ENCODE measurements around the gene ATP10A. TPM values are rescaled to one million over a fixed set of nuclear protein-coding genes. Genes with fewer than 3 reads are reported as not detected.
A peak's percentile ranks its signal among the peaks of the same experiment; 100 is the strongest.

Gene ATP10A
- total RNA-seq, 1 donor from 2014 or later = 48.0 TPM

DNA sequence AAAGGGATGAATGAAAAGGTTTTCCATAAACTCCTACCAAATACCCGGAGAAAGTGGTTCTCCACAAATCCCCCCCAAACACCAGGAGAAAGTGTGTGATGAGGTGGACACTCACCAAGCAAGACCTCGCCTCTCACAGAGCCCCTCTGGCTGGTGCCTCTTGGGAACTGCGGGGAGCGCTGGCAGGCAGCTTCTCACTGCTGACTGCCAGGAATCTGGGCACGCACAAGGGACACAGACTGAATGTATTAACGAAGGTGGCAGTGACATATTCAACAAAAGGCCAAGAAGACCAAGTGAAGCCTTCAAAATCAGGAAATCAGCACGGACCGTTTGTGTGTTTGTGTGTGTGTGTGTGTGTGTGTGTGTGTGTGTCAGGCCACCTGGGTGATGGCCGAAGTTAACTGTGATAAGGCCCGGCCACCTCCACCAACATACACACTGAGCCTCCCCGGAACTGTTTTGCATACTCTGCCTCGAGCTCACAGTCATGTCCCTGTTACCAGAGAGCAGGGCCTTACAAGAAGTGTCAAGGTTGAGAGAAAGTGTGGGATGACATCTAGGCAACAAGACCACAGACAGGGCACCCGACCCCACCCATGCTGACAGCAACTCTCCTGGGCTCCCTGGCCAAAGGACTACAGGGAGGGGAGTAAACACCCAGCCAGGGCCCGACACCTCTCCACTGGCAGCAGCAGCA is 18.0 kb downstream of the ATP10A start:
- DNase-seq = no peak
- Mint-ChIP-seq H3K4me1 (peaks cover 58% of the 10 kb centered on the region), H3K27me3 (no peaks in the 10 kb centered on the region), H3K9me3 (no peaks in the 10 kb centered on the region), H3K4me3 (peak overlapping the region; percentile 40), H3K27ac (peak overlapping the region; percentile 99), H3K36me3 (ENCODE audit: low read depth) (peaks cover 32% of the 10 kb centered on the region)
- intact Hi-C loops (cut with micrococcal nuclease) = no loop called here

GRCh38 chr15:25844542-25844941 is 18.6 kb downstream of the ATP10A start:
- no peak overlapping the region for H3K4me3 Mint-ChIP-seq
- H3K4me1 Mint-ChIP-seq = peaks cover 57% of the 10 kb centered on the region
- no peak for DNase-seq
- no peaks in the 10 kb centered on the region for H3K9me3 Mint-ChIP-seq
- intact Hi-C loops (cut with micrococcal nuclease) = no loop called here
- no peaks in the 10 kb centered on the region for H3K27me3 Mint-ChIP-seq
- H3K36me3 Mint-ChIP-seq (ENCODE audit: low read depth) = peaks cover 36% of the 10 kb centered on the region
- peak overlapping the region; percentile 99 for H3K27ac Mint-ChIP-seq

DNA sequence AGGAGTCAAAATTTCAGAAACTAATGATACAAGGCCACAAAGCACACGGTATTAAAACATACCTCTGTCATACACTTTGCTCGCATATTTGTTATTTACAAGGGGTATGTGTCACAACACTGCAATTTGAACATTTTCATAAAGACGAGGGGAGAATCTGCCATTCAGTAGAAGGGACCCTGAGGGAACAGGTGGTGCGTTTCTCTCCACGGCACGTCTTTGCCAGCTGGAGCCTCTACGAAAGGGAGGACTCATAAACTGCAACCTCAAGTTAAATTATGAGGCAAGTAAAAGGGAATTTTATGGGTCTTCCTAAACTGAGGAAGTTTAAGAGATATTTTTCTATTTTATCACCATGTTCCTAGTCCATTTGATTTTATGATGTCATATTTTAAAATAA is 19.1 kb downstream of the ATP10A start:
- intact Hi-C loops (cut with micrococcal nuclease) = no loop called here
- Mint-ChIP-seq H3K36me3 (ENCODE audit: low read depth) (peaks cover 36% of the 10 kb centered on the region), H3K4me3 (no peak overlapping the region), H3K4me1 (peaks cover 57% of the 10 kb centered on the region), H3K9me3 (no peaks in the 10 kb centered on the region), H3K27ac (peak overlapping the region; percentile 53), H3K27me3 (no peaks in the 10 kb centered on the region)
- DNase-seq = no peak

GRCh38 chr15:25839638-25840156 is 23.4 kb downstream of the ATP10A start:
- Mint-ChIP-seq H3K27me3 (no peaks in the 10 kb centered on the region), H3K36me3 (ENCODE audit: low read depth) (peaks cover 30% of the 10 kb centered on the region), H3K4me3 (no peak overlapping the region), H3K9me3 (no peaks in the 10 kb centered on the region), H3K4me1 (peaks cover 44% of the 10 kb centered on the region), H3K27ac (no peak overlapping the region)
- intact Hi-C loops (cut with micrococcal nuclease) = loop anchor here (2.0 kb wide), 1 partner anchor 23 kb away; the partner anchor contains the start of gene ATP10A
- no peak for DNase-seq

- Mint-ChIP-seq H3K36me3 (ENCODE audit: low read depth) (peaks cover 28% of the 10 kb centered on the region), H3K4me1 (peaks cover 46% of the 10 kb centered on the region), H3K27me3 (no peaks in the 10 kb centered on the region), H3K4me3 (no peak overlapping the region), H3K27ac (no peak overlapping the region), H3K9me3 (no peaks in the 10 kb centered on the region)
- DNase-seq = no peak
- intact Hi-C loops (cut with micrococcal nuclease) = loop anchor here (2.0 kb wide), 1 partner anchor 24 kb away; the partner anchor contains the start of gene ATP10A
Observed at GRCh38 chr15:25838871-25839195, 24.3 kb downstream of the ATP10A start.

- Mint-ChIP-seq H3K27ac (peak overlapping the region; percentile 1), H3K36me3 (ENCODE audit: low read depth) (peaks cover 27% of the 10 kb centered on the region), H3K9me3 (no peaks in the 10 kb centered on the region), H3K4me3 (no peak overlapping the region), H3K27me3 (no peaks in the 10 kb centered on the region), H3K4me1 (peaks cover 45% of the 10 kb centered on the region)
- no peak for DNase-seq
- intact Hi-C loops (cut with micrococcal nuclease) = loop anchor here (2.0 kb wide), 1 partner anchor 24 kb away; the partner anchor contains the start of gene ATP10A
Observed at GRCh38 chr15:25838191-25838870, 24.8 kb downstream of the ATP10A start.

- Mint-ChIP-seq H3K36me3 (ENCODE audit: low read depth) (peaks cover 46% of the 10 kb centered on the region), H3K4me1 (peaks cover 37% of the 10 kb centered on the region), H3K27ac (peak overlapping the region; percentile 72), H3K27me3 (no peaks in the 10 kb centered on the region), H3K4me3 (peak overlapping the region; percentile 33), H3K9me3 (no peaks in the 10 kb centered on the region)
- intact Hi-C loops (cut with micrococcal nuclease) = loop anchor here (1.0 to 2.0 kb wide), 2 partner anchors 18 to 41 kb away; no protein-coding TSS in a partner anchor
- DNase-seq = no peak
Observed at GRCh38 chr15:25832158-25832557, 31.0 kb downstream of the ATP10A start.

DNA sequence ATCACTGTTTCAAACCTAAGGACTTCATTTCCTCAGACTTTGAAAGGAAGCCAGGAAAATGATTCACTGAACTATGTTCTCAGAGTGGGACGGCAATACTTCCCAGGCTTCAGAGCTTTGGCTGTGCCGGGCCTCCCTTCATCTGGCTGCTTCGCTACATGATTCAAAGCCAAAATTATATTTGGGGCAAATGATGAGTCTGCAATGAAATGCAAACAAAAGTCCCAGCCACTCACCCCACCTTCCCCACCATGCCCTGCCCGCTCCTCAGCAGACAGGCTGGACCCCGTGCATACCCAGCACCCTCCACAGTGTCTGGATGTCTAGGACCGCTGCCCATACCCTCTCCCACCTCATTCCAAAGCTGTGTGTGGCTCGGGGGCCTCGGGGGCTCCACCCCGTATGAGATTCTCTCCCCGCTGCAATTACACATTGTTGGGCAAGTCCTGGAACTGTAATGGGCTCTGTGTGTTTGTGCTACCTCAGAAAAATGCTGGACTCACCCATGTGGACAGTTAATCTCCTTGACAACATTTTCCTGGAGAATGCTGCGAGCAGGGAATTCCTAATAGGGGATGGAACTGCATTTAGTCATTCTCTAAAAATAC is 32.2 kb downstream of the ATP10A start:
- H3K4me1 Mint-ChIP-seq = peaks cover 35% of the 10 kb centered on the region
- peaks cover 48% of the 10 kb centered on the region for H3K36me3 Mint-ChIP-seq (ENCODE audit: low read depth)
- no peaks in the 10 kb centered on the region for H3K27me3 Mint-ChIP-seq
- peaks cover 4% of the 10 kb centered on the region for H3K9me3 Mint-ChIP-seq
- no peak overlapping the region for H3K4me3 Mint-ChIP-seq
- intact Hi-C loops (cut with micrococcal nuclease) = no loop called here
- DNase-seq = no peak
- no peak overlapping the region for H3K27ac Mint-ChIP-seq

GRCh38 chr15:25829073-25829472 is 34.1 kb downstream of the ATP10A start:
- intact Hi-C loops (cut with micrococcal nuclease) = no loop called here
- Mint-ChIP-seq H3K4me3 (no peak overlapping the region), H3K27me3 (no peaks in the 10 kb centered on the region), H3K27ac (no peak overlapping the region), H3K4me1 (peaks cover 39% of the 10 kb centered on the region), H3K36me3 (ENCODE audit: low read depth) (peaks cover 61% of the 10 kb centered on the region), H3K9me3 (peaks cover 9% of the 10 kb centered on the region)
- no peak for DNase-seq

DNA sequence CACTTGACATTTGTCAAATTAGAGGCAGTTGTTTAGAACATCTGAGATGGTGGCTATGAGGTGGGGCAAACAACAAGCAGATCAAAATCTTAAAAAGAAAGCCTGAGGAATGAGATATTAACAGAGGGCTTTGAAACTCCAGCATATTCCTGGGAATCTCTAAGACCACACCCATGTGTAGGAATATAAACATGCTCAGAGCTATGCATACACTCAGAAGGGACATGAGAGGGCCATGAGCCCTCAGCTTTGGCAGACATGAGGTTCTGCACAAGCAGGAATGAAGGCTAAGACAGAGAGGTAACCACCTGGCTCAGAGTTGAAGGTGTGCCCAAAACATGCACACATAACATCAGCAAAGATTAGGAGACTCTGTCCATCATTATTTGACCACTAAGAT is 37.9 kb downstream of the ATP10A start:
- peaks cover 52% of the 10 kb centered on the region for H3K36me3 Mint-ChIP-seq (ENCODE audit: low read depth)
- intact Hi-C loops (cut with micrococcal nuclease) = no loop called here

DNA sequence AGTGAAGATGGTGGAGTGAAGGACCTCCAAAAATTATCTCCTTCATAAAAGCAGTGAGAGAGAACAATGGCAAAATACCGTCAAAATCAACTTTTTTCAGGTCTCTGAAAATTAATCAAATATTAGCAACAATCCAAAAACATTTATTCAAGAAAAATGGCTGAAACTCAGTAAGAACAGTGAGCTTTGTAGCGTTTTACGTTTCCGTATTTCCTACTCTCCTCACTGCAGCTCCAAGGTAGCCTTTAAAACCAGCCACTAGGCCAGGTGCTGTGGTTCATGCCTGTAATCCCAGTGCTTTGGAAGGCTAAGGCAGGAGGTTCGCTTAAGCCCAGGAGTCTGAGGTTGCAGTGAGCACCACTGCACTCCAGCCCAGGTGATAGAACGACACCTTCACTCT is 38.5 kb downstream of the ATP10A start:
- no peak for DNase-seq
- H3K4me3 Mint-ChIP-seq = no peak overlapping the region
- H3K9me3 Mint-ChIP-seq = peaks cover 9% of the 10 kb centered on the region
- H3K27ac Mint-ChIP-seq = no peak overlapping the region
- H3K27me3 Mint-ChIP-seq = no peaks in the 10 kb centered on the region
- H3K4me1 Mint-ChIP-seq = peaks cover 36% of the 10 kb centered on the region
- intact Hi-C loops (cut with micrococcal nuclease) = no loop called here
- peaks cover 48% of the 10 kb centered on the region for H3K36me3 Mint-ChIP-seq (ENCODE audit: low read depth)

More for the DNA sequence above, 37.9 kb downstream of the ATP10A start:
- H3K27me3 Mint-ChIP-seq = no peaks in the 10 kb centered on the region
- peaks cover 9% of the 10 kb centered on the region for H3K9me3 Mint-ChIP-seq
- no peak for DNase-seq
- no peak overlapping the region for H3K27ac Mint-ChIP-seq
- H3K4me3 Mint-ChIP-seq = no peak overlapping the region
- peaks cover 35% of the 10 kb centered on the region for H3K4me1 Mint-ChIP-seq

DNA sequence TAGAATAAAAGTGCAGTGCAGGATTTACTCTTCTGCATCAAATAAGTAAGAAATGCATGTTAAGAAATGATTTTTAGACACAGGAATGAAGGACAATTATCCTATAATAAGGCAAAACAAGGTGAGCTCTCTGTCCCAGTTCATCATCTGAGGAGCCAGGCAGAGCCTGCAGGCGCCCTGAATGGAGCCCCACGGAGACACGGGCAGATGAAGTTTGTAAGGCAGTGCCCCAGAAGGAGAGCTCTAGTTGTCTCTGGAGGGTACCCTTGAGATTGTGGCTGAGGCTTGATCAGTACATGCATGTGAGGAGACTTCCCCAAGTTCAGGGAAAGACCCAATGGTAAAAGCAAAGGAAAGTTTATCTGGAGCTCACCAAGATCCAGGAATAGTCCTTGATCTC is 50.3 kb downstream of the ATP10A start:
- Mint-ChIP-seq H3K27me3 (no peaks in the 10 kb centered on the region), H3K36me3 (ENCODE audit: low read depth) (peaks cover 24% of the 10 kb centered on the region), H3K27ac (peak overlapping the region; percentile 81), H3K4me3 (peak overlapping the region; percentile 78), H3K4me1 (peaks cover 61% of the 10 kb centered on the region), H3K9me3 (no peaks in the 10 kb centered on the region)
- no peak for DNase-seq
- intact Hi-C loops (cut with micrococcal nuclease) = loop anchor here (1.0 to 2.0 kb wide), 3 partner anchors 23 to 50 kb away; partner anchors contain the start of gene ATP10A

- no peaks in the 10 kb centered on the region for H3K27me3 Mint-ChIP-seq
- H3K27ac Mint-ChIP-seq = peak overlapping the region; percentile 85
- DNase-seq = no peak
- peaks cover 26% of the 10 kb centered on the region for H3K36me3 Mint-ChIP-seq (ENCODE audit: low read depth)
- intact Hi-C loops (cut with micrococcal nuclease) = loop anchor here (1.0 to 2.0 kb wide), 3 partner anchors 22 to 51 kb away; partner anchors contain the start of gene ATP10A
- no peaks in the 10 kb centered on the region for H3K9me3 Mint-ChIP-seq
- peak overlapping the region; percentile 78 for H3K4me3 Mint-ChIP-seq
- H3K4me1 Mint-ChIP-seq = peaks cover 59% of the 10 kb centered on the region
Observed at GRCh38 chr15:25812073-25812472, 51.1 kb downstream of the ATP10A start.

GRCh38 chr15:25811481-25811906 is 51.6 kb downstream of the ATP10A start:
- intact Hi-C loops (cut with micrococcal nuclease) = no loop called here
- peak; percentile 75 for DNase-seq
- Mint-ChIP-seq H3K4me1 (peaks cover 62% of the 10 kb centered on the region), H3K27ac (peak overlapping the region; percentile 85), H3K27me3 (no peaks in the 10 kb centered on the region), H3K4me3 (peak overlapping the region; percentile 78), H3K36me3 (ENCODE audit: low read depth) (peaks cover 28% of the 10 kb centered on the region), H3K9me3 (no peaks in the 10 kb centered on the region)
